GM19328 (cell line): Measurements from ENCODE around the gene VMP1.

Experiments
- ATAC-seq: cut with Tn5 transposase; IDR thresholded peaks from one replicate; pipeline ENCODE4 v1.9.1; 2021; ENCODE audit warnings: mild to moderate bottlenecking, moderate library complexity; ENCODE audit not compliant: unreplicated experiment

Gene VMP1

DNA sequence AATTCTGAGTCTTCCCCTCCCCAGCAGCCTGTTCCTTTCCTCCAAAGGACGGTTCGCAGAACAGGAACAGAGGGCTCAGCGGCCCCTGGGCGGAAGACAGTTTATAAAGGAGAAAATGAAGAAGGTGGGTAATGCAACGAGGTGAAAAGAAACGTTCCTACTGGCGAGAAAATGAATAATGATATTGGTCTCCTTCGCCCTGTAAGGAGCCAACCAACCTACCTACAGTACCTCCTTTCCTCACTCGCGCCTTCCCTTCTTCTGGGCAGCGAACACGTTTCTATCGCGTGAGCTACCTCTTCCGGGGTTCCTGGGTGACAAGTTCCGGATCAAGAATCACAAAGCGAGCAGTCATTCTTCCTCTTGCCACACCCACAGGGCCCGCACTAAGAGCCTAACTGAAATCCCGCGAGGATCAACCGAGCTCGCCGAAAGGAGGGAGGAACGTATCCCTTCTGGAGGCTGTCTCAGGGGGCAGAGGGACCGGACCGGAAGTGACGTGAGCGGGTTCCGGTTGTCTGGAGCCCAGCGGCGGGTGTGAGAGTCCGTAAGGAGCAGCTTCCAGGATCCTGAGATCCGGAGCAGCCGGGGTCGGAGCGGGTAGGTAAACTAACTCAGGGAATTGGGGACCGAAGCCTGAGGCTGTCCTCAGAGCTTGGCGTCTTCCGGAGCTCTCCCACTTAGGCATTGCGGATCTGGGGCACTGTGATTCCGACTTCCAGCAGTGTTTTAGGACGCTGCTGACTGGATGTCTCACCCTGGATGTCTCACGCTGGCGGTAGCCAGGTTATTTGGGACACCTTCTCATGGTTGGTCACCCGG lies at the start of gene VMP1, which contains the start of gene PTRH2:
VMP1 (plus strand) TSS at position 506 of the 822 bp plus-strand sequence. CDS start 23,793 bp downstream, outside the sequence.
PTRH2 (minus strand) TSS at position 282 of the 822 bp plus-strand sequence. CDS start 9,452 bp downstream, outside the sequence.
- ATAC-seq, result peak; percentile 94

DNA sequence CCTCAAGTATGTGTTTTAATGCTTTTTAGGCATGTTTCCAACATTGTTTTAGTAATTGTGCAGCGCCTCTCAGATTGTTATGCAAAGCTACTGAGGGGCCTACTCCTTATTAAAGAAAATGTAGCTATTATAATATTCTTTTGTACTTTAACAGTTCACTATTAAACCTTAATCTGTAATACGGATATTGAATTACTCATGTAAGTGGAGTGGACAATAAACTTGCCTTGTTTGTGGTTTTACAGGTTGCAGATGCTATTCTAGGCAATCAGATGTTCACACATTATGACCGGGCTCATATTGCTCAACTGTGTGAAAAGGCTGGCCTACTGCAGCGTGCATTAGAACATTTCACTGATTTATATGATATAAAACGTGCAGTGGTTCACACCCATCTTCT lies 41.2 kb upstream of the VMP1 start:
- ATAC-seq, result no peak

DNA sequence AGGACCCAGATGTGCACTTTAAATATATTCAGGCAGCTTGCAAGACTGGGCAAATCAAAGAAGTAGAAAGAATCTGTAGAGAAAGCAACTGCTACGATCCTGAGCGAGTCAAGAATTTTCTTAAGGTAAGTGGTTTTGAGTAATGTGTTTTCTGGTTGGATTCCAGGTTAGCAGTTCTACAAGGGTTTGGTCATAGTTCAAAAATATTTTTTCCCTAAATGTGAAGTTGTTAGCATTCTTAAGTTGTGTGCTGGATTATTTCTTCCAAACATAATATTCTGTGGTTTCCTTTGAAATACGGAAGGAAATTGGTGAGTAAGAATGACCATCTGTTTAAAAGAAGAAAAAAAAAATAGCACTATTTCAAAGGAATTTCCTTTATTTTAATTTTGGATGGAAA lies 38.6 kb upstream of the VMP1 start:
- no peak for ATAC-seq

DNA sequence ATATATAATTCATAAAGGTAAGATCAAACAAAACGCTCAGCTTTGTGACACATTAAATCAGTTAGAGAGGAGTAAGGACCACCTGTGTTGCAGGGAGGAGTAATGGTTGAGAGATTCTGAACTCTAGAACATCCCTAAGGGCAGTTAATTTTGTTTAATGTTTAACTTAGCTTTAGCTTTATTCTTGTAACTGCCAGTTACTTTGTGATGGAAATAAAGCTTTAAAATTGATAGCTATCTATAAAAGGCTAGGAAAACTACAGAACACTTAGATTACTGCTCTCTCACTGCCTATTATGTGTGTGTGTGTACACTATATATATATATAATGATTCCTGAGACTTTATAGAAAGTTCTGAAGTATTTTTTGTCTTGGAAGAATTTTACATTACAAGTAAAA lies 38.0 kb upstream of the VMP1 start:
- no peak for ATAC-seq

DNA sequence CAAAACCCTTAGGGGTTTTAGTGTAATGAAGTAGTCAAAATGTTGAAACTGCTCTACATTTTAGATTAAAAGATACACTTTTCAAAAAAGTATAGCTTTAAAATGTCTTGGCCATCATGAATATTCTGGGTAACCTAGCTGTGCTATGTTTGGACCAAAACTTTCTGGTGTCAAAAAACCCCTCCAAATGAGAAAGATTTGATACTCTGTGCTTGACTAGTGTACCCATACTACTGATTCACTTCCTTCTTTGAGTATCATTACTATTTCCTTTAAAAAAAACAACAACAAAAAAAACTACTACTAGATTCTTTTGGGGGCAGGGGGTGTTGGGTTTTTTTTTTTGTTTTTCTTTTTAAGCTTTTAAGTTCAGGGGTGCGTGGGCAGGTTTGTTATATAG lies 37.5 kb upstream of the VMP1 start:
- ATAC-seq, result no peak

DNA sequence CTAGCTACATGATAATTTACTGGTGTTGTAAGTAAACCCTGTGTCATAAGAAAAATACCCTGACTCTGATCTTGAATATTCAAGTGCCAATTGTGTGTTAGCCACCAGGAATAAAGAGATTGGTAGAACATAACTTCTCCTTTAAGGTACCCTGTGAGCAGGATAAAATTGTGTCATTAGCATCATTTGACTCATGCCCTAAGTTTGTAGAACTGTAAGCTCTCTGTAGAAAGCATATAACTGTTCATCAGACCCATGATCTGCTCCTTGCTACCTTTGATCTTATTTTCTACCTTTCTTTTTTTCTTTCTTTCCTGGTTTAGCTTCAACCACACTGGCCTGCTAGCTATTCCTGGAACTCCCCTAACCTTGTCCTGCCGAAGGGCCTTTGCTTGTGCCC lies 36.1 kb upstream of the VMP1 start:
- no peak for ATAC-seq

DNA sequence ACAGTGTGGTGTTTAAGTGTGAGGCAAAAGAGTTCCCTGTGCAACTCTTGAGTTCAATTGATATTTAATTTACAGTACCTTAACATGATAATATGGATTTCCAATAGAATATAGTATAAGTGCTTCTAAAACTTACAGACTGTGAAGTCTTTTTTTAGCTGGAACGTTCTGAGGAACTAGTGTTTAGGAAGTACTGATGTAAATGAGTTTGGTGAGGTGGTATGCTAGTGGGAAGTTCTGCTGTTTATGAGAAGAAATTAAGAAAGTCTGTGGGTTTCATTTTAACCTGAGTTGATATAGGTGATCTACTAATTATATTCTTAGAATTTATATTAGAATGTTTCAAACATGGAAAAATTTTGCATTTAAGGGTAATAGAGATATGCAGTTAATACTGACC lies 32.2 kb upstream of the VMP1 start:
- no peak for ATAC-seq

DNA sequence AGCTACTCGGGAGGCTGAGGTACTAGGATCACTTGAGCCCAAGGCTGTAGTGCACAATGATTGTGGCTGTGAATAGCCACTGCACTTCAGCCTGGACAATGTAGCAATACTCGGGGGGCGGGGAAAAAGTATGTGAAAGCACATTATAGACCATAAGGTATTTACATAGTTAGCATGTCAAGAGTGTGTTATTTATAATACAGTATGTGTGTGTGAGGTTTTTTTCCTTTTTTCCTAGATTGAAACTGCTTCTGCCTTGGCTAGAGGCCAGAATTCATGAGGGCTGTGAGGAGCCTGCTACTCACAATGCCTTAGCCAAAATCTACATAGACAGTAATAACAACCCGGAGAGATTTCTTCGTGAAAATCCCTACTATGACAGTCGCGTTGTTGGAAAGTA lies 30.7 kb upstream of the VMP1 start:
- no peak for ATAC-seq

DNA sequence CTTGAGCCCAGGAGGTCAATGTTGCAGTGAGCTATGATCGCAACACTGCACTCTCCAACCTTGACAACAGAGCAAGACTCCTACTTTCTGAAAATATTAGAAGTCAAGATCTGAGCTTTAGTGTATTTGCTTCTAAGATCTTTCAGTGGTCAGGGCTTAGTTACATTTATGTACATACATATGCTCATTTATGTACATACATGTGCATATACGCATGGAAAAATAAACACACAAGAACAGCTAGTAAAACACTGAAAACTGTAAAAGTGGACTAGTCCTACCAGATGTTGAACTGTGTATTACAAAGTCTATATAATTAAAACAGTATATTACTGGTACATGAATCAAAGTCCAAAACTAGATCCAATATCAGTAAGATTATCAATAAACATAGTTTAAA lies 28.5 kb upstream of the VMP1 start:
- no peak for ATAC-seq

DNA sequence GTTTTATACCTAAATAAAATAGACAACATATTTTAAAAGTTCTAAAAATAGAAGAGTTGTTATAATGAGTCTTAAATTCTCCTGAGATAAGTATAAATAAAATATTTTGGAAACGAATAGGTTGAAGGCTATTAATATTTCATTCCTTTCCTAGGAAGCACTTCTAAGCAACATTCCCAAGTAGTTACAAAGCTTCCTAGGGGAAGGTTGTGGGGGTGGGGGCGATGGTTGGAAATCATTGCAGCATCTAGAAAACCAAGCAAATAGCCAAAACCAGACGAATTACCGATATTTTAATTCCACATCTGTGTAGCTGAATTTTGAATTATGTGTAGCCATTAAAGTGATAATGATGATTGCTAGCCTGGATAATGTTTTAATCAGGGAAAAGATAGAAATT lies 27.1 kb upstream of the VMP1 start:
- ATAC-seq, result no peak

DNA sequence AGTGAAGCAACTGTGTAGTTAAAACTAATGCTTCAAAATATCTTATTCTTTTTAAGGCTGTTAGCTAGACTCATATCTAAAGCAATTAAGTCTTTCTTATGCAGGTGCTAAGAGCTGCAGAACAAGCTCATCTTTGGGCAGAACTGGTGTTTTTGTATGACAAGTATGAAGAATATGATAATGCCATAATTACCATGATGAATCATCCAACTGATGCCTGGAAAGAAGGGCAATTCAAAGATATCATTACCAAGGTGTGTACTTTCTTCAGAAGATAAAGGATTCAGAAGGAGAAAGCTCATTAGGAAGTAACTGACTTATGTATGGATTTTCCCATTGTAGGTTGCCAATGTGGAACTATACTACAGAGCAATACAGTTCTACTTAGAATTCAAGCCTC lies 24.2 kb upstream of the VMP1 start:
- no peak for ATAC-seq

DNA sequence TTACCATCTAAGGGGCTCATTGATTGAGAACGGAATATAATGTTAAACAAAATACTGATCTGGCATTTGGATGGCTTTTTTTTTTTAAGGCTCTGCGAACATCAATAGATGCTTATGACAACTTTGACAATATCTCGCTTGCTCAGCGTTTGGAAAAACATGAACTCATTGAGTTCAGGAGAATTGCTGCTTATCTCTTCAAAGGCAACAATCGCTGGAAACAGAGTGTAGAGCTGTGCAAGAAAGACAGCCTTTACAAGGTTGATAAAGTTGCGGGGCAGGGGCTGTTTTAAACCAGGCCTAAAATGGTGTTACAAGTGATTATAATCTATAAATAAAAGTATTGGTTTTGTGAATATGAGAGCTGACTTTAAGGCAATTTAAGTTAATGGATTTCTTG lies 22.5 kb upstream of the VMP1 start:
- ATAC-seq, result no peak

DNA sequence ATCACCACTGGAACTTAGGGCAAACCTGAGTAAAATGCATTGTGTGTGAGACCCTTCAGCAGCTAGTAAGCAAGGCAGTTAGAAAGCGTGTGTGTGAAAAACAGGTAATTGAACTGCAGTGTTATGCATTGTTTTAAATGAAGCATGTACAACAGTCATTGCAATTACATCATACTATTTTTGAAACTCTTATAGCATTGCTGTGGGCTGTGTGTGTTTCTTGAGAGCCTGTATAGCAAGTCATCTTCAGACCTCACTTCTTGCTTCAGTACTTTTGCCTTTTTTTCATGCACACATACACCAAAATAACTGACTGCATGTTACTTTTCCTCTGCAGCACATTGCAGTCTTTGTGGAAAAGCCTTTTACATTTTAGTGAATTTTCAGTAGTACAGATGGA lies 19.4 kb upstream of the VMP1 start:
- ATAC-seq, result no peak

DNA sequence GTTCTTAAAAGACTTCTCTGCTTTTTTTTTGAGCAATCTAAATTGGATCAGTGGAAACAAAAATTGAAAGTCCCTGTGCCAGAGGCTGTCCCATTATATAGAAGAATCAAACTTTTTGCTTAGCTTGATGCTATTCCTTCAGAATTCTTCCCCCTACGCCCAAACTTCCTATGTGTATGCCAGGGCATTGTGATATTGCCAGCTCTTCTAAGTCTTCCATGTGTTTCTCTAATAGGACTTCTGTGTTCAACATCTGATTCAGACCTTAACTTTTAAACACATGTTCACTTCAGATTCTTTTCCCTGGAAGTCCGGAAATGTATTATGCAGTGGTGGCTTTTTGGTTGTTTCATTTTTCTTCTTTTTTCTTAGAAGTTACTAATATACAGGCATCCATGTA lies 19.0 kb upstream of the VMP1 start:
- no peak for ATAC-seq

DNA sequence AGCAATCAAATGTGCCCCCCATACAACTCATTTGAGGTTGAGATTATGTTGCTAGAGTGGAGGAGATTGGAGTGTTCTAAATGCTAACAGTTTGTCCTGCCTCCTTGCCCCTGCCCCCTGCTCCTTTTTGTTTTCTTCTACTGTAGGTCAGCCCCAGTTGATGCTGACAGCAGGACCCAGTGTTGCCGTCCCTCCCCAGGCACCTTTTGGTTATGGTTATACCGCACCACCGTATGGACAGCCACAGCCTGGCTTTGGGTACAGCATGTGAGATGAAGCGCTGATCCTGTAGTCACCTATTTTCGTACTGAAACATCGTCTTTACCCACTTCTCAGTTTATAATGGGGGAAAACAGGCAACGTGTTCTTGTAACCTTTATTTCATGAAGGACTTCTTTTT lies 13.9 kb upstream of the VMP1 start:
- no peak for ATAC-seq

DNA sequence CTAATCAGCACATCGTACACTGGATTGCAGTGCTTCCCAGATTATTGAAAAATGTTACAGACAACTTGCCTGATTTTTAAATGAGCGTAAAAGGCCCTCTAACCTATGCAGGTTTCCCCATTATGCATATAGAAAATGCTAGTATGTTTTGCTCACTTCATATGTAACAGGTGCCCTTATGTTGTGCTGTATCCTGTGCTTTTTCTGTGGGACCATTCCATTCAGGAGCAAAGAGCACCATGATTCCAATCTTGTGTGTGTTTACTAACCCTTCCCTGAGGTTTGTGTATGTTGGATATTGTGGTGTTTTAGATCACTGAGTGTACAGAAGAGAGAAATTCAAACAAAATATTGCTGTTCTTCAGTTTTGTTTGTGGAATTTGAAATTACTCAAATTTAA lies 13.1 kb upstream of the VMP1 start:
- no peak for ATAC-seq

DNA sequence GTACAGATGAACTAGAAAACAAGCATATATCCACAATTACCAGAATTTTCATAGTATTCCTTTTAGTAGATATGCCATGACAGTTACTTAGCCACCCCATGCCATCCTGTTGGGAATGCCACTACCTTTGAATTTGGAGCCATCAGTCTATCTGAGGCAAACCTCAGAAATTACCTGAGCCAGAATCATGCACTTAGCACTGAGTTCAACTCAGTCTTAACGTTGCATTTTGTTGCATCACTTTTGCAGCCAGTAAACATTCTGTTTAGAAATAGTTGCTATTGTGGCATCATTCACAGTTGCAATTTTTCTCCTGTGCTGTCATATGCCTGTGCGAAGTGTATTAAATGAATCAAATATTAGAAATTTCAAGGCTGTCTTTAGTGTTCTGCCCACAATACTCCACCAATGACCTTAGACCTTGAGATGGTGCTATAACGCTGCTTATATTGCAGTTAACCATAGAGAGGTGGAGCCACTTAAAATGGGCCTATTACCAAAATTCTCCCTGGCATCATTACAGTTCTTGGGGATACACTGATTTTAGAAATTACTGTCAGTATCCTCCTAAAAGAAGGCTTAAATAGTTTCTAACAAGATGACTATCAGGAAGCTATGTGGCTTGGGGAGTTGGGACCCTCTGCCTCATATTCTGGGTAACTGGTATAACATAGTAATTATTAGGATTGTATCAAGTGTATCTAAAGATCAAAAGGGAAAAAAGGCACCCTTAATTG lies 11.3 kb upstream of the VMP1 start:
- ATAC-seq, result no peak

DNA sequence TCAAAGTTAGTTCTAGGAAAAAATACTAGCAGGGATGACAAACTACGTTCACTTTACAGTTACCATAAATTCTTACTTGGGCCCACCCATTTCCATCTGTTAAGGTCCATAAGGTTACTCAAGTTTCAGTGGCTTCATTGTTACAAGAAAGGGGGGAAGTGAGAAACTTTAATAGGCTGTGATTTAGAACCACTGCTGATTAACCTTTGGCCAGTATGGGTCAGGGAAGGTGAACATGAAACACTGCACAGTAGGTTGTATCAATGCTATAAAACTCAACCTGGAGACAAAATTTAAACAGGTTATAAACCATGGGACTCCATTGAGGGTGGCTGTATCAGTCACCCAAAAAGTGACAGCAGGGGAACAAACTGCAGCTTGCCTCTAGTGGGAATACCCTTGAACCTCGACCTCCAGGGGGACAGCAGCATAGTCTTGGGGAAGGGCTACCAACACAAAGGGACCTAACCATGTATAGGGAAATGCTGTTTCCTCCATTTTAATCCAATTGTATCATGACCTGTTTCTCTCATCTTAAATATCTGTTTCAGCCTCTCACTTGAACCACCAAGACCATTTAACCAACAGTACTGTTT lies 10.7 kb upstream of the VMP1 start:
- no peak for ATAC-seq

DNA sequence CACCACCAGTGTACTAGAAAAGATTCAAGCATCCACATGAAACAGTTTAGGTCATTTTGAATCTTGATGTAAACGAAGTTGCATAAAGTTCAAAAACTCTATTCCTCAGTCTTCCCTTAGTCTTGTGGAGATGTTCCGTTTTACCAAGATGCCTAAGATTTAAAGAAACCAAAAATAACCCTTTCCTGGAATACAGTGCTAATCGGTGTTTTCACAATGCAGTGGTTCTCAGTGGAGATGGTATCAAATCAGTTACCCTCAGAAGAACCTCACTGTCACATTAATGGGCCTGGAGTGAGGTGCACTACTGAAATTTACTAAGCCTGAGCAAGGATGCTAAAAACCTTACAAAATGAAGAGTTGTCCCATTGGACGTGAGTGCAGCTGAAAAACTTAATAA lies 9.3 kb upstream of the VMP1 start:
- ATAC-seq, result no peak

DNA sequence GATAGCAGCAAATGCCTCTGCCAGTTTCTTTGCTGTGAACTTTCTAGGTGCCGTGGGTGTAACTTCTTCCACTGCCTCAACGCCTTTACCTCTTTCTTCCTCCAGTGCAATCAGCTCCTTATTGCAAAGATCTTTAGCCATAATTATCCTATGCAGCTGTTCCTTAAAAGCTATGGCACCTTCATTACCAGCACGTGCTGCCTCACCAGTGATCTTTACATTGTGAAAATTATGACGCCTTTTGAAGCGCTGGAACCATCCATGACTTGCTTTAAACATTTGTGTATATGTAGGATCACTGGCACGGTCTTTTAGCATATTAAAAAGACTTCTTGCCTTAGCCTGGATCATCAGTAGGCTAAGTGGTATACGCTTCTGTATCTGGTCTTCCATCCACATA lies 8.2 kb upstream of the VMP1 start:
- ATAC-seq, result no peak

DNA sequence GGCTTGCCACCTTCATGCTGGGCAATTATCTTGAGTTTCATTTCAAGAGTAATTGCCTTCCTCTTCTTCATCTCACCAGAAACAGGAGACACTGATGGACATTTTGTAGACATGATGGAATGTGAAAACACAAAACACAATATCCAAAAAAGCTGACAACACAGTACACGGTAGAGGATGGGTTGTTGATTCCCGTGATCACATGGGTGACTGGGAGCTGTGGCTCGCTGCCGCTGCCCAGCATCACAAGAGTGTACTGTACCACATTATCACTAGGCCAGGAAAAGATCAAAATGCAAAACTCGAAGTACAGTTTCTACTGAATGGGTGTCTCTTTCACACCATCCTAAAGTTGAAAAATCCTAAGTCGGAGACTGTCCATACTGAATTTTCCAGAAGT lies 7.7 kb upstream of the VMP1 start:
- no peak for ATAC-seq

DNA sequence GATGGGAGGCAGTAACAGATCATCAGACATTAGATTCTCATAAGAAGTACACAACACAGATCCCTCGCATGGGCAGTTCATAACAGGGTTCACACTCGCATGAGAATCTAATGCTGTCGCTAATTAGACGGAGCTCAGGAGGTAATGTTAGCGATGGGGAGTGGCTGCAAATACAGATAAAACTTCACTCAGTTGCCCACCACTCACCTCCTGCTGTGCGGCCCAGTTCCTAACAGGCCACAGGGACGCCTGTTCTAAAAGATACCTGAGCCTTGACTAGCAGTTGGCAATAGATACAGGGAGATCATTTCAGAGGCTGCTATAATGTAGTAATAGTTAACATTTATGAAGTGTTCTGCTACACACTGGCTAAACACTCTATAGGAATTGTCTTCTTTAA lies 5.2 kb upstream of the VMP1 start:
- ATAC-seq, result no peak
